GM19324 (cell line): ENCODE data around the gene CDKN2D.
A peak's percentile ranks its signal among the peaks of the same experiment; 100 is the strongest.

Source experiments
- ATAC-seq: cut with Tn5 transposase; IDR thresholded peaks from one replicate; pipeline ENCODE4 v1.9.1; 2021; ENCODE audit warnings: mild to moderate bottlenecking, moderate library complexity; ENCODE audit not compliant: unreplicated experiment, low FRiP score

CDKN2D gene

GRCh38 chr19:10568826-10569651 lies at the start of gene CDKN2D:
TSS of gene CDKN2D (minus strand) at chr19:10568979. CDS start at chr19:10568653, 326 bp downstream.
- peak; percentile 72 for ATAC-seq

- no peak for ATAC-seq
Measured at GRCh38 chr19:10617409-10618121, 48.8 kb upstream of the CDKN2D start.

GRCh38 chr19:10615429-10616023 lies 46.7 kb upstream of the CDKN2D start:
- no peak for ATAC-seq

GRCh38 chr19:10612499-10613119 lies 43.8 kb upstream of the CDKN2D start:
- ATAC-seq, result no peak

- no peak for ATAC-seq
Measured at GRCh38 chr19:10611907-10612306, 43.1 kb upstream of the CDKN2D start.

GRCh38 chr19:10604460-10604980 lies 35.7 kb upstream of the CDKN2D start:
- ATAC-seq, result no peak

GRCh38 chr19:10603873-10604459 lies 35.2 kb upstream of the CDKN2D start:
- ATAC-seq, result peak; percentile 28

- ATAC-seq, result peak; percentile 36
Measured at GRCh38 chr19:10603084-10603872, 34.5 kb upstream of the CDKN2D start.

GRCh38 chr19:10602330-10603083 lies 33.7 kb upstream of the CDKN2D start:
- peak; percentile 69 for ATAC-seq

GRCh38 chr19:10601999-10602329 lies 33.2 kb upstream of the CDKN2D start:
- no peak for ATAC-seq

GRCh38 chr19:10600149-10600548 lies 31.4 kb upstream of the CDKN2D start:
- no peak for ATAC-seq

GRCh38 chr19:10593820-10594637 lies 25.2 kb upstream of the CDKN2D start:
- ATAC-seq, result no peak

- no peak for ATAC-seq
Measured at GRCh38 chr19:10593148-10593547, 24.4 kb upstream of the CDKN2D start.

GRCh38 chr19:10587839-10588150 lies 19.0 kb upstream of the CDKN2D start:
- no peak for ATAC-seq

GRCh38 chr19:10587022-10587838 lies 18.5 kb upstream of the CDKN2D start, which contains the start of gene AP1M2:
TSS of gene AP1M2 (minus strand) at chr19:10587312. CDS start at chr19:10587231, 81 bp downstream.
- no peak for ATAC-seq

GRCh38 chr19:10586396-10586795 lies 17.6 kb upstream of the CDKN2D start:
- ATAC-seq, result no peak

- ATAC-seq, result no peak
Measured at GRCh38 chr19:10583036-10583776, 14.4 kb upstream of the CDKN2D start.
